ENCODE data around the gene RIMS1. TPM values are rescaled to one million over a fixed set of nuclear protein-coding genes. Genes with fewer than 3 reads are reported as not detected.

The RIMS1 gene
- total RNA-seq, 1 experiment from 2014 or later = 0.51 TPM

DNA sequence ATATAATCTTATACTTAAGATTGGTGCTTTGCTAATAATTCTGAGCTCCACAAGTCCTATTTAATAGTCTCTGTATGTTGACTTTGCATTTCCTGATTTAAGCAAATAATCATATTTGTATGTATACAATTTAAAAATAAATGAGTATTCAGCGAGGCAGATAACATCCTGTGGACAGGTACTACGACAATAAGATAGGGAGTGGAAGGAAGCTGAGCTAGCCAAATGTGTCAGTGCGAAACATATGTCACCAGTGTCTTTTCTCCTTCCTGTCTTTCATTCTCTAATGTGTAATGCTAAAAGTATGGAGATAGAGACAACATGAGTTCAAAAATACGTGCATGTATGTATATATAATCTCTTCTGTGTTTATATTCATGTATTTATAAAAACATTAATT lies 375.9 kb downstream of the RIMS1 start:
- intact Hi-C loops (cut with micrococcal nuclease) = loop anchor here (5.0 kb wide), 1 partner anchor 140 kb away; no protein-coding TSS in a partner anchor
- Histone ChIP-seq H3F3A (ENCODE audit: low read length, unreplicated experiment) (no peaks in the 10 kb centered on the region), H3K9me2 (replicated peaks; ENCODE audit: low read length) (no peaks in the 10 kb centered on the region), H3K27me3 (ENCODE audit: low read length) (no peaks in the 10 kb centered on the region), H3K9ac (ENCODE audit: low read length) (no peak overlapping the region), H4K20me1 (ENCODE audit: low read length) (no peaks in the 10 kb centered on the region), H2AFZ (ENCODE audit: low read length) (no peak overlapping the region), H3K36me3 (ENCODE audit: low read depth, low read length) (no peaks in the 10 kb centered on the region), H3K9me3 (ENCODE audit: low read length) (no peaks in the 10 kb centered on the region), H3K27ac (ENCODE audit: low read length) (no peak overlapping the region), H3K4me2 (ENCODE audit: low read length) (no peak overlapping the region), H3K4me3 (ENCODE audit: low read length) (no peak overlapping the region), H3K79me2 (ENCODE audit: low read length) (no peaks in the 10 kb centered on the region), H3K4me1 (ENCODE audit: insufficient read depth, low read length) (peaks cover 16% of the 10 kb centered on the region; the same call in 1 of the 2 replicates)
- no peak for TF ChIP-seq EZH2 (IDR thresholded peaks at IDR 0.05; ENCODE audit: low read length, unreplicated experiment)
- no peak for TF ChIP-seq EZH2phosphoT487 (IDR thresholded peaks at IDR 0.05; ENCODE audit: borderline replicate concordance, low read length)
- TF ChIP-seq, protein P1, sequence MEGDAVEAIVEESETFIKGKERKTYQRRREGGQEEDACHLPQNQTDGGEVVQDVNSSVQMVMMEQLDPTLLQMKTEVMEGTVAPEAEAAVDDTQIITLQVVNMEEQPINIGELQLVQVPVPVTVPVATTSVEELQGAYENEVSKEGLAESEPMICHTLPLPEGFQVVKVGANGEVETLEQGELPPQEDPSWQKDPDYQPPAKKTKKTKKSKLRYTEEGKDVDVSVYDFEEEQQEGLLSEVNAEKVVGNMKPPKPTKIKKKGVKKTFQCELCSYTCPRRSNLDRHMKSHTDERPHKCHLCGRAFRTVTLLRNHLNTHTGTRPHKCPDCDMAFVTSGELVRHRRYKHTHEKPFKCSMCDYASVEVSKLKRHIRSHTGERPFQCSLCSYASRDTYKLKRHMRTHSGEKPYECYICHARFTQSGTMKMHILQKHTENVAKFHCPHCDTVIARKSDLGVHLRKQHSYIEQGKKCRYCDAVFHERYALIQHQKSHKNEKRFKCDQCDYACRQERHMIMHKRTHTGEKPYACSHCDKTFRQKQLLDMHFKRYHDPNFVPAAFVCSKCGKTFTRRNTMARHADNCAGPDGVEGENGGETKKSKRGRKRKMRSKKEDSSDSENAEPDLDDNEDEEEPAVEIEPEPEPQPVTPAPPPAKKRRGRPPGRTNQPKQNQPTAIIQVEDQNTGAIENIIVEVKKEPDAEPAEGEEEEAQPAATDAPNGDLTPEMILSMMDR (conservative IDR thresholded peaks at IDR 0.05; ENCODE audit: low read depth, low read length) = no peak
- CTCF ChIA-PET = no interaction called here
- POLR2A ChIA-PET (ENCODE audit: unreplicated experiment) = no interaction called here
- no TSS peak for BruUV-seq (replicated peaks)
- ATAC-seq (no peak; the same call in 1 of the 2 replicates), DNase-seq (no peak)

DNA sequence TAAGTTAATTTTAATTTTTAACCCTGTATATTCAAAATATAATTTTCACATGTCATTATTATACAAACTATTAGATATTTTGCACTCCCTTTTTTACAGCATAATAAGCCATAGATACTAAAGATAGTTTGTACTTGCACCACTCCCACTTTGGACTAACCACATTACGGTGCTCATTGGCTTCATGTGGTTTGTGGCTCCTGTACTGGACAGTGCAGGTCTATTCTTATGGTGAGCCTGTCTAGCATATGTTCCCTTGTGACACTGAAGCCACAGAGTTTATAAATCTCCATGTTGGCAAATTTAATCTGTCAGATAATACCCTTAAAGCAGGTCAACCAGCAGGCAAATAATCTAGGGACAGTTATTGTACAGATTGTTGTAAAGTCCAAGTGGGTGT lies 381.1 kb downstream of the RIMS1 start:
- Histone ChIP-seq H4K20me1 (ENCODE audit: low read length) (no peaks in the 10 kb centered on the region), H3K36me3 (ENCODE audit: low read depth, low read length) (no peaks in the 10 kb centered on the region), H3K27me3 (ENCODE audit: low read length) (no peaks in the 10 kb centered on the region), H3K9me2 (replicated peaks; ENCODE audit: low read length) (no peaks in the 10 kb centered on the region), H3K79me2 (ENCODE audit: low read length) (no peaks in the 10 kb centered on the region), H3F3A (ENCODE audit: low read length, unreplicated experiment) (no peaks in the 10 kb centered on the region), H3K4me3 (ENCODE audit: low read length) (no peak overlapping the region), H2AFZ (ENCODE audit: low read length) (no peak overlapping the region), H3K9ac (ENCODE audit: low read length) (no peak overlapping the region), H3K9me3 (ENCODE audit: low read length) (no peaks in the 10 kb centered on the region), H3K4me1 (ENCODE audit: insufficient read depth, low read length) (no peaks in the 10 kb centered on the region), H3K4me2 (ENCODE audit: low read length) (no peak overlapping the region), H3K27ac (ENCODE audit: low read length) (no peak overlapping the region)
- no peak for TF ChIP-seq EZH2phosphoT487 (IDR thresholded peaks at IDR 0.05; ENCODE audit: borderline replicate concordance, low read length)
- TF ChIP-seq EZH2 (IDR thresholded peaks at IDR 0.05; ENCODE audit: low read length, unreplicated experiment) = no peak
- TF ChIP-seq, protein P1 (conservative IDR thresholded peaks at IDR 0.05; ENCODE audit: low read depth, low read length) = no peak
- no peak for DNase-seq
- ChIA-PET POLR2A (ENCODE audit: unreplicated experiment) (no interaction called here), CTCF (no interaction called here)
- no peak for ATAC-seq
- intact Hi-C loops (cut with micrococcal nuclease) = no loop called here
- BruUV-seq (replicated peaks) = no TSS peak

DNA sequence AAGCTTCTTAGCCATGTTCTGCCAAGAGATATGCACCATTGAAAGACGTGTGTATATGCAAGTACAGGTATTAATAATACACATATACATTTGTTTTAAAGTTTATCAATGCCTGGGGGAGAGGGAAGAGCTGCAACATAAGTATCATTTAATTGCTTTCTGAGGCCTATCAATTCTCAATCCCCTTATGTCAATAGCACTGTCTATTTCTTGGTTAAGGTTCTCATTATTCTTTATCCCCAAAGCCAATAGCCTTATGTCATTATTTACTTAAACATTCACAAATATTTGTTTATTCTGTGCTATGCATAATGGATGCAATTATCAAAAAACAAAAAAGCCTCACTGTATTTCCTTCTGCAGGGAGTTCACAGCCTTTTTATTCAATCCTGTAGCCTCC lies 385.2 kb downstream of the RIMS1 start:
- Histone ChIP-seq H3F3A (ENCODE audit: low read length, unreplicated experiment) (no peaks in the 10 kb centered on the region), H3K9me3 (ENCODE audit: low read length) (no peaks in the 10 kb centered on the region), H3K27me3 (ENCODE audit: low read length) (no peaks in the 10 kb centered on the region), H3K79me2 (ENCODE audit: low read length) (no peaks in the 10 kb centered on the region), H3K27ac (ENCODE audit: low read length) (no peak overlapping the region), H3K4me2 (ENCODE audit: low read length) (no peak overlapping the region), H3K9ac (ENCODE audit: low read length) (no peak overlapping the region), H4K20me1 (ENCODE audit: low read length) (no peaks in the 10 kb centered on the region), H3K36me3 (ENCODE audit: low read depth, low read length) (no peaks in the 10 kb centered on the region), H3K9me2 (replicated peaks; ENCODE audit: low read length) (no peaks in the 10 kb centered on the region), H2AFZ (ENCODE audit: low read length) (no peak overlapping the region), H3K4me3 (ENCODE audit: low read length) (no peak overlapping the region), H3K4me1 (ENCODE audit: insufficient read depth, low read length) (no peaks in the 10 kb centered on the region)
- intact Hi-C loops (cut with micrococcal nuclease) = no loop called here
- ATAC-seq (no peak), DNase-seq (no peak)
- TF ChIP-seq, protein P1 (conservative IDR thresholded peaks at IDR 0.05; ENCODE audit: low read depth, low read length) = no peak
- TF ChIP-seq EZH2 (IDR thresholded peaks at IDR 0.05; ENCODE audit: low read length, unreplicated experiment) (no peak), EZH2phosphoT487 (IDR thresholded peaks at IDR 0.05; ENCODE audit: borderline replicate concordance, low read length) (no peak)
- ChIA-PET CTCF (no interaction called here), POLR2A (ENCODE audit: unreplicated experiment) (no interaction called here)
- BruUV-seq (replicated peaks) = no TSS peak

Measured in PC-3 (cell line).